Thyroid gland (tissue), 4 donors: ENCODE data around the gene ODF4. TPM values are rescaled to one million over a fixed set of nuclear protein-coding genes. Genes with fewer than 3 reads are reported as not detected.

Experiments used
- DNase-seq, 2 donors: peaks; one replicate each; pipeline ENCODE4 v3.0.0-alpha.2; 2019
- H3K27ac ChIP-seq, 3 donors: fragments of 200-600 bp; sonication (generic); 1 replicate in 2 of 3; 2 replicates in 1 of 3; pipeline ENCODE4 v1.5.1; 2016 to 2019; ENCODE audit warnings: mild to moderate bottlenecking in 1 of 3, moderate library complexity in 1 of 3
- H3K27me3 ChIP-seq: fragments of 200-600 bp; sonication (generic); one replicate; pipeline ENCODE4 v1.5.1; 2019
- H3K36me3 ChIP-seq, 2 donors: fragments of 200-600 bp; sonication (generic); one replicate each; pipeline ENCODE4 v1.5.1; 2016 to 2019
- H3K4me1 ChIP-seq, 2 donors: fragments of 200-600 bp; sonication (generic); one replicate each; pipeline ENCODE4 v1.5.1; 2017 to 2019
- H3K4me3 ChIP-seq, 3 donors: fragments of 200-600 bp; sonication (generic); replicated peaks in 1 of 3; 1 replicate in 2 of 3; 2 replicates in 1 of 3; pipeline ENCODE4 v1.5.1; 2016; ENCODE audit warnings: mild to moderate bottlenecking in 1 of 3
- H3K9me3 ChIP-seq: fragments of 200-600 bp; sonication (generic); one replicate; pipeline ENCODE4 v1.5.1; 2017
- CTCF ChIP-seq, 6 experiments: fragments of 200-600 bp in 3 of 6; fragments of 450-650 bp in 3 of 6; sonication (generic) in 3 of 6; IDR thresholded peaks; one replicate each; pipeline ENCODE4 v1.5.1; 2016 to 2019; ENCODE audit warnings: antibody characterized with exemption in 6 of 6, mild to moderate bottlenecking in 2 of 6, inconsistent platforms in 1 of 6, moderate library complexity in 1 of 6
- POLR2A ChIP-seq, 2 donors: fragments of 450-650 bp; IDR thresholded peaks; one replicate each; pipeline ENCODE4 v1.6.1; 2017; ENCODE audit warnings: antibody characterized with exemption in 2 of 2, mild to moderate bottlenecking in 2 of 2, moderate library complexity in 1 of 2
- WGBS, 2 donors: methylation state at CpG; one replicate each; pipeline ENCODE4 v1.1.5; 2017; 5-methylcytosine and 5-hydroxymethylcytosine counted together
- intact Hi-C: fragments of 100-400 bp; cut with DNase I; formaldehyde crosslinking; loops from one replicate; pipeline ENCODE4 v1.15.1; 2023
- total RNA-seq, 4 donors: library from RNA; depleted of rRNA; stranded (reverse); fragments of >200 nt; gene quantifications; one replicate each; pipeline ENCODE4 v1.2.3, GENCODE V29; 2016

Gene ODF4
- total RNA-seq, 4 donors from 2014 or later = not detected

- Histone ChIP-seq H3K27me3 (no peaks in the 10 kb centered on the region), H3K36me3 (no peaks in the 10 kb centered on the region), H3K9me3 (no peaks in the 10 kb centered on the region), H3K27ac (no peak overlapping the region), H3K4me1 (peaks cover 9 to 14% of the 10 kb centered on the region in 2 donors), H3K4me3 (no peak overlapping the region)
- DNase-seq = no peak
- TF ChIP-seq POLR2A (IDR thresholded peaks at IDR 0.05) = no peak
- TF ChIP-seq CTCF (IDR thresholded peaks at IDR 0.05) = no peak
- intact Hi-C loops = no loop called here
- WGBS, 2 donors = 52 to 76% methylated on average over 5 of the region's 5 CpGs
Measured at GRCh38 chr17:8324132-8324531, 15.5 kb upstream of the ODF4 start.

GRCh38 chr17:8324923-8325322 is 14.7 kb upstream of the ODF4 start:
- H3K4me1 ChIP-seq = peaks cover 9 to 14% of the 10 kb centered on the region in 2 donors
- intact Hi-C loops = no loop called here
- DNase-seq = no peak
- H3K27me3 ChIP-seq = no peaks in the 10 kb centered on the region
- no peak for TF ChIP-seq POLR2A (IDR thresholded peaks at IDR 0.05)
- no peak for TF ChIP-seq CTCF (IDR thresholded peaks at IDR 0.05)
- no peak overlapping the region for H3K27ac ChIP-seq
- WGBS, 2 donors = 74 to 82% methylated on average over 5 of the region's 5 CpGs
- no peak overlapping the region for H3K4me3 ChIP-seq
- no peaks in the 10 kb centered on the region for H3K36me3 ChIP-seq
- no peaks in the 10 kb centered on the region for H3K9me3 ChIP-seq

- Histone ChIP-seq H3K9me3 (no peaks in the 10 kb centered on the region), H3K4me1 (peaks cover 9 to 14% of the 10 kb centered on the region in 2 donors), H3K27me3 (no peaks in the 10 kb centered on the region), H3K36me3 (no peaks in the 10 kb centered on the region), H3K4me3 (peak overlapping the region; percentile 22 to 45 (median 26)), H3K27ac (peak overlapping the region in 2 of 3 donors; percentile 35 to 46)
- 9 to 20% methylated on average over 9 to 23 of the region's 48 CpGs for WGBS, 2 donors
- TF ChIP-seq CTCF (IDR thresholded peaks at IDR 0.05) (no peak), POLR2A (IDR thresholded peaks at IDR 0.05) (no peak)
- intact Hi-C loops = no loop called here
- DNase-seq = peak; percentile 26 to 27
Measured at GRCh38 chr17:8326511-8327302, 12.9 kb upstream of the ODF4 start.

GRCh38 chr17:8327303-8327649 is 12.4 kb upstream of the ODF4 start:
- TF ChIP-seq CTCF (IDR thresholded peaks at IDR 0.05) (no peak), POLR2A (IDR thresholded peaks at IDR 0.05) (no peak)
- intact Hi-C loops = no loop called here
- Histone ChIP-seq H3K27ac (peak overlapping the region in 1 of 3 donors; percentile 35), H3K9me3 (no peaks in the 10 kb centered on the region), H3K4me3 (peak overlapping the region in 2 of 3 donors; percentile 22 to 45), H3K4me1 (peaks cover 9 to 14% of the 10 kb centered on the region in 2 donors), H3K36me3 (no peaks in the 10 kb centered on the region), H3K27me3 (no peaks in the 10 kb centered on the region)
- no peak for DNase-seq
- WGBS, 2 donors = 29 to 33% methylated on average over 13 to 15 of the region's 25 CpGs

GRCh38 chr17:8332128-8332527 is 7.5 kb upstream of the ODF4 start:
- Histone ChIP-seq H3K4me1 (peaks cover 2 to 4% of the 10 kb centered on the region in 2 donors), H3K4me3 (no peak overlapping the region), H3K27ac (no peak overlapping the region), H3K9me3 (no peaks in the 10 kb centered on the region), H3K36me3 (no peaks in the 10 kb centered on the region), H3K27me3 (no peaks in the 10 kb centered on the region)
- WGBS, 2 donors = 69 to 71% methylated on average over 2 of the region's 2 CpGs
- intact Hi-C loops = no loop called here
- DNase-seq = no peak
- no peak for TF ChIP-seq POLR2A (IDR thresholded peaks at IDR 0.05)
- no peak for TF ChIP-seq CTCF (IDR thresholded peaks at IDR 0.05)
